Stimulated activated CD8-positive, alpha-beta memory T cell treated with anti-CD3 and anti-CD28 coated beads, Interleukin-15, amount 100 ng/mL, for 4 hours (primary cell): ENCODE results near the gene ZNF646.

Experiments
- DNase-seq, 2 donors: peaks; one replicate each; pipeline ENCODE4 v3.0.0-alpha.2; 2020; ENCODE audit warnings: low read depth in 2 of 2

ZNF646 gene

DNA sequence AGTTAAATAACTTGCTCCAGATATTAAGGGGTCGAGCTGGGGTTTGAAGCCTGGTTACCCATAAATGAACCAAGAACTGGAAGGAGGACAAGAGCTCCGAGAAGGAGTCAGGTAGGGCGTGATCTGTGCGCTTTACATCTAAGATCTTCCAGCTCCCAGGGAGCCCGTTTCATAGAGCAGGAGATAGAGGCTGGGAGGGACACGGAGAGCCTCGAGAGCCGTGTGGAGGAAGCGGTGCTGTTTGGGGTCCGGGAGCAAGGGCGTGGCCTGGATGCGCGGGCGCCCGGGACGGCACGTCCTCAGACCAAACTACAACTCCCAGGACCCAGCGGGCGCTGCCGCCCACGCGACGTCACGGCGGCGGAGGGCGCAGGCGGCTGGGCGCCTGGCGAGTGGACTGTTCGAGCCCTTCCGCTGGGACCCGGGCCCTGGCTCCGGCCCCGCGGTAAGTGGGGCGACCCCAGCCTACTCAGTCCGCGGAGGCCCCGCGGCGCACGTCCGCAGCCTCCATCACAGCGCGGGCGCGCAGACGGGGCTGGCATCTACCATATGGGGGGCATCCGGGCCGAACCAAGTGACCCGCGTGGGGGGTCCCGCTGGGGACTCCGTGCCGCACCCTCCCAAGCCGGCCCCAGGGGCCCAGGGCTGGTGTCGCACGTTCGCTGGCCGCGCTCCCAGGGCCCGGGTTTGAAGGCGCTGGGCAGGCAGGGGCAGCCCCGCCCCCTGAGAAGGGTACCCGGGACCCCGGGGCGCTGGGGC, 34.0 kb downstream of the ZNF646 start, which contains the start of gene BCKDK:
TSS of gene BCKDK (plus strand) at position 352 of the 759 bp plus-strand sequence. CDS start 838 bp downstream, outside the sequence.
- peak; percentile 32 to 49 for DNase-seq

DNA sequence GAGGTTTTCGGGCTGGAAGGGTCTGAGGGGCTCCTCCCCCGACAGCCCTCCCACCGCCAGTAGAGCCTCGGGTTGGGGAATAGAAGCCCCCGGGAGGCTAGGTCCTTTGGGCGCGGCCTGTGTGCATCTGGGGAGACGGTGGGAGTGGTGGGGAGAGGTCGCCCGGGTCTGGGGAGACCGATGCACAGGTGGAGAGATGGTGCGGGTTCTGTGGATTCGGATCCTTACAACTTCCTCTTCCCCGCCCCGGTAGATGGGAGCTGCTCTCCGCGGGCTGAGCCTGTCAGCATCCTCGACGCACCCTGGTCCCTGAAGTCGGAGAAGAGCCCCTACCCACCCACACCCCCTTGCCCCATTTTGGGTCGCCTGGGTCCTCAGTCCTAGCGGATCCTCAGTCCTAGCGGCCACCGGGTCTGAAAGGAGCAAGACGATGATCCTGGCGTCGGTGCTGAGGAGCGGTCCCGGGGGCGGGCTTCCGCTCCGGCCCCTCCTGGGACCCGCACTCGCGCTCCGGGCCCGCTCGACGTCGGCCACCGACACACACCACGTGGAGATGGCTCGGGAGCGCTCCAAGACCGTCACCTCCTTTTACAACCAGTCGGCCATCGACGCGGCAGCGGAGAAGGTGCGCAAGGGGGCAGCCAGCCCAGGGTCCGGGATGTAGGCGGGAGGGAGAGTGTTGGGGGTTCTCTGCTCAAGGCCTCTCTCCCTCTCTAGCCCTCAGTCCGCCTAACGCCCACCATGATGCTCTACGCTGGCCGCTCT, 34.8 kb downstream of the ZNF646 start:
- no peak for DNase-seq

- no peak for DNase-seq
These were observed 35.4 kb downstream of the ZNF646 start for GRCh38 chr16:31109622-31110021.

- no peak for DNase-seq
These were observed 36.1 kb downstream of the ZNF646 start for GRCh38 chr16:31110106-31111034.

DNA sequence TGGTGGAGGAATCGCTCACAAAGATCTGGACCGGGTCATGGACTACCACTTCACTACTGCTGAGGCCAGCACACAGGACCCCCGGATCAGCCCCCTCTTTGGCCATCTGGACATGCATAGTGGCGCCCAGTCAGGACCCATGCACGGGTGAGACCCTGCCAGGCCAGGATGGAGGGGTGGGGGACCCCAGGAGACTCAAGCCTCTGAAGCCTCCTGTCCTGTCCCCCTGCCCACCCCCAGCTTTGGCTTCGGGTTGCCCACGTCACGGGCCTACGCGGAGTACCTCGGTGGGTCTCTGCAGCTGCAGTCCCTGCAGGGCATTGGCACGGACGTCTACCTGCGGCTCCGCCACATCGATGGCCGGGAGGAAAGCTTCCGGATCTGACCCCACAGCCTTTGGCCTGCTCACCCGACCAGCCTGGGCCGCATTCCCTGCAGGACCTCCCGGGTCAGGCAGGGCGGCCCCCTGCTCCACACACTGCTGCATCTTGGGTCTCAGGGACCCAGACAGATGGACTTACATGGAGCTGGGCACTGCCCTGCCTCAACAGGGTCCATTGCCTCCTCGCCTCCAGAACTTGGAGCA, 37.8 kb downstream of the ZNF646 start:
- no peak for DNase-seq

GRCh38 chr16:31112711-31113110, 38.5 kb downstream of the ZNF646 start:
- DNase-seq, result no peak

DNA sequence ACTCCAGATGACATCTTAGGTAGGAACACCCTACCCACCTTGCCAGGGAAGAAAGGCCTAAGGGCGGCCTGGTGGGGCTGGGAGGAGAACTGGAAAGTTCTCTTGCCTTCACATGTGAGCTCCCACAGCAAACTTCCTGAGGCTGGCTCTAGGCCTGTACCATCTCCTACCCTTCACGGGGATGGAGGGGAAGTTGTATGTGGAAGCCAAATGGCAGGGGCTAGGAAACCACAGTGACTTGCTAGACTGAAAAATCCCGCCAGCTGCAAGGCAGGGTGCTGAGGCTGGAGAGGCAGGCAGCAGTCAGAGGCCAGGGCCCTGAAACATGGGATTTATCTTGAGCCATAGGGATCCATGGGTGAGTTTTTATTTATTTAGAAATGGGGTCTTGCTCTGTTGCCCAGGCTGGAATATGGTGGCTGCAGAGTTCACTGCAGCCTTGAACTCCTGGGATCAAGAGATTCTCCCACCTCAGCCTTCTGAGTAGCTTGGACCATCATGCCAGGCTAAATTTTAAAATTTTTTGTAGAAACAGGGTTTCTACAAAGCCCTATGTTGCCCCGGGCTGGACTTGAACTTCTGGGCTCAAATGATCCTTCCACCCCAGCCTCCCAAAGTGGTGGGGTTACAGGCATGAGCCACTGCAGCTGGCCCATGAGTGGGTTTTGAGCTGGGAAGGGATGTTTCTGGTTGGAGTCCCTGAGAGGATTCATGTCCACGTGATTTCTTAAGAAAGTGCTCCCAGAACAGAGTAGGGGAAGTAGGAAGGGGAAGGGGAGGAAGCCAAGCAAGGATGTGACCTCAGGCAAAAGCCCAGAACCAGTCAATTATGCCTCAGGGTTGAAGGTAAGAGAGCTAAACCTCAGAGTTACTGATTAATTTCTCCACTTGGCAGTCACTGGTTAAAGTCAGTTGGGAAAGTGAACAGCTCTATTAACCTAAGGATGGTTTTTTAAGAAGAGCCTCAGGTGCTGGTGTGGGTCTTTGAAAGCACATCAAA, 39.2 kb downstream of the ZNF646 start:
- DNase-seq, result no peak

- DNase-seq, result no peak
These were observed 40.2 kb downstream of the ZNF646 start for GRCh38 chr16:31114468-31114867.

DNA sequence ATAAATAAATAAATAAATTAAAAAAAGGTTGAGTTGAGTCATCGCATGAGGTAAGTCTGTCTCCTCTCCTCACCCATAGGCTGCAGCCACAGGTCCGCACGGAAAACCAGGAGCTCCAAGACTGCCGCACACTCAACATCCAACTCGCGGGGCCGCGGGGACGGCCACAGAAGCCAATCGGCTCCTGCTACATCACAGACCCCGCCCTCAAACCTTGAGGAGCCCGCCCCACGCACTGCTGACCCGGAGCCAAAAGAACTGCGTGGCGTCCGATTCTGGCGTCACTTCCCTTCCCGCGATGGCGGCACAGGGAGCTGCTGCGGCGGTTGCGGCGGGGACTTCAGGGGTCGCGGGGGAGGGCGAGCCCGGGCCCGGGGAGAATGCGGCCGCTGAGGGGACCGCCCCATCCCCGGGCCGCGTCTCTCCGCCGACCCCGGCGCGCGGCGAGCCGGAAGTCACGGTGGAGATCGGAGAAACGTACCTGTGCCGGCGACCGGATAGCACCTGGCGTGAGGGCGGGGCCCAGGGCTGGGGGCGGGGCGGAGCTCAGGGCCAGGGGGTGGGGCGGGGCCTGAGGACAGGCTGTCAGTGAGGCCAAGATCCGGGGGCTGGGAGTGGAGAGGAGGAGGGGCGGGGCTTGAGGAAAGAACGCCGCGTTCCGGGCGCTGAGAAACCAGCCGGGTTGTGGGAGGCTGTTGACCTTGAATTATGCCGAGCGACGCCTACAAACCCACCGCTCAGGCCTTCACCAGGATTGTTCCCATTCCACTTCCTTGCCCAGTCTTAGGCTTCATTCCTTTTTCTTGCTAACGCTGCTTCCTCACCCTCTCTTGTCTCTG, 43.4 kb downstream of the ZNF646 start, which contains the start of gene KAT8:
TSS of gene KAT8 (plus strand) at position 281 of the 839 bp plus-strand sequence. CDS start at position 299, 18 bp downstream.
- peak; percentile 93 to 97 for DNase-seq

DNA sequence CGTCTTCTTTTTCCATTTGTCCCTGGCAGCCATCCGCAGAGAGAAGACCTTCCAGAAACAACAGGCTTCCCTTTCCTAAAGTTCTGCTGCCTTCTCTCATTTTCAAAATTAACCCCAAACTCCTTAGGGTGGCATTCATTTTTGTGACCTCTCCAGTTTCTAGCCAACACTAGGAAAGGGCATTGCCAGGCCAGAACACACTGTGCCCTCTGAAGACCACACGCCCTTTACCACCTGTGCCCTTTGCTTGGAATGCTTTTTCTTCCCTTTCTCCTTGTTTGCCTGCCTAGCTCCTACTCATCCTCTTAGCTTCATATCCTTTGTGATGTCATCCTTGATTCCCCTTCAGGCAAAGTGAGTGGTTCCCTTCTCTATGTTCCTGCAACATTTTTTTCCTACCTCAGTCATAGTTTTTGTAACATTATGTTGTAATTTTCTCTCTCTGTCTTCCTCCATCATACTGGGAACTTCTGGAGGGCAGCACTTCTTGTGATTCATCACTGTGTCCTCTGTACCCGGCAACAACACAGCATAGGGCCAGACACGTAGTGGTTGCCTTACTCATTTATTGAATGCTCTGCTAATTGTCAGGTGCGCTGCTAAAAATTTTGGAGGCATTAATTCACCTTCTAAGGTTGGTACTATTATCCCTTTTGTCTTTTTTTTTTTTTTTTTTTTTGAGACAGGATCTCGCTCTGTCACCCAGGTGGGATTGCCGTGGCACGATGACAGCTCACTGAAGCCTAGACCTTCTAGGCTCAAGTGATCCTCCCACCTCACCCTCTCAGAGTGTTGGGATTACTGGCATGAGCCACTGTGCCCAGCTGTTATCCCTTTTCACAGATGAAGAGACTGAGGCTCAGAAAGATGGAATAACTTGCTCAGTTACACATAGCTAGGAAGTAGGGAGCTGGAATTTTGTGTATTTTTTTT, 44.3 kb downstream of the ZNF646 start:
- DNase-seq, result no peak

DNA sequence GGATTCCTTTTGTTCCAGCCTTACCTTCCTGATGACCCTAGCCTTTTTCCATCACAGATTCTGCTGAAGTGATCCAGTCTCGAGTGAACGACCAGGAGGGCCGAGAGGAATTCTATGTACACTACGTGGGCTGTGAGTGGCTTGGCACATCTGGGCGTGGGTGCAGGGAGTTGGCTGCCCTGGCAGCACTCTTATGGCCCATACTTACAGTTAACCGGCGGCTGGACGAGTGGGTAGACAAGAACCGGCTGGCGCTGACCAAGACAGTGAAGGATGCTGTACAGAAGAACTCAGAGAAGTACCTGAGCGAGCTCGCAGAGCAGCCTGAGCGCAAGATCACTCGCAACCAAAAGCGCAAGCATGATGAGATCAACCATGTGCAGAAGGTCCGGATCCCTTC, 45.9 kb downstream of the ZNF646 start:
- DNase-seq, result no peak

- DNase-seq, result no peak
These were observed 51.6 kb downstream of the ZNF646 start for GRCh38 chr16:31125844-31126243.

DNA sequence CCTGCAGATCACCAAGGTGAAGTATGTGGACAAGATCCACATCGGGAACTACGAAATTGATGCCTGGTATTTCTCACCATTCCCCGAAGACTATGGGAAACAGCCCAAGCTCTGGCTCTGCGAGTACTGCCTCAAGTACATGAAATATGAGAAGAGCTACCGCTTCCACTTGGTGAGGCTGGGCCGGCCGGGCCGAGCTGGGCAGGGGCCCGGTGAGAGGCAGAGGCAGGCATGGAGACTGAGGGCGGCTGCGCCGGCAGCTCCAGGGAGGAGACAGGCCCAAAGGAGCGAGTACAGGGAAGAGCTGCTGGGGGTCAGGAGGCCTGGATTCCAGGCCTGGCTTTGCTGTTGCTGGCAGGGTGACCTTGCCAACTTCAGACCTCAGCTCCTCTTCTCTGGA, 53.0 kb downstream of the ZNF646 start:
- no peak for DNase-seq

- no peak for DNase-seq
These were observed 54.7 kb downstream of the ZNF646 start for GRCh38 chr16:31128711-31129567.

DNA sequence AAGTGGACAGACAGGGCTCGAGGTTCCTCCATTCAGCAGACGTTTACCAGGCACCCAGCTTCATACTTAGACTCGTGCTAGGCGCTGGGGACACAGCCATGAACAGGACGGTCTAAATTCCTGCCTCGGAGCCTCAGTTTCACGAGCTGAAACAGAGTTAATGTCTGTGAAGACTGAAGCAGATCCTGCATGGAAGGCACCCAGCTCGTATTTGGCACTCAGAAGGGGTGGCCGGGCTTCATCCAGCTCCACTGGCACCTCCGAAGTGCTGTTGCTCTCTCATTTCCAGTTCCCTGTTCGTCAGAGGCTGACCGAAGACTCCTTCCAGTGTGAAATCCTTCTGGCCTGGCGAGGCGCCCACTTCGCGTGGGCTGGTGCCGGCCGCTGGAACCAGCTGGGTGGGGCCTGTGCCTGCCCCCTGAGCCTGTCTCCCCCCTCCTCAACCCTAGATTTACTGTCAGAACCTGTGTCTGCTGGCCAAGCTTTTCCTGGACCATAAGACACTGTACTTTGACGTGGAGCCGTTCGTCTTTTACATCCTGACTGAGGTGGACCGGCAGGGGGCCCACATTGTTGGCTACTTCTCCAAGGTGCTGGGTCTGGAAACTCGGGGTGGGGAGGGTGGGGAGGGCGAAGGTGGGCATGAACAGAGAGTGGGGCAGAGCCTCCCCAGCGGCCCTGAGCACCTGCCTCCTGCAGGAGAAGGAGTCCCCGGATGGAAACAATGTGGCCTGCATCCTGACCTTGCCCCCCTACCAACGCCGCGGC, 55.5 kb downstream of the ZNF646 start:
- no peak for DNase-seq

DNA sequence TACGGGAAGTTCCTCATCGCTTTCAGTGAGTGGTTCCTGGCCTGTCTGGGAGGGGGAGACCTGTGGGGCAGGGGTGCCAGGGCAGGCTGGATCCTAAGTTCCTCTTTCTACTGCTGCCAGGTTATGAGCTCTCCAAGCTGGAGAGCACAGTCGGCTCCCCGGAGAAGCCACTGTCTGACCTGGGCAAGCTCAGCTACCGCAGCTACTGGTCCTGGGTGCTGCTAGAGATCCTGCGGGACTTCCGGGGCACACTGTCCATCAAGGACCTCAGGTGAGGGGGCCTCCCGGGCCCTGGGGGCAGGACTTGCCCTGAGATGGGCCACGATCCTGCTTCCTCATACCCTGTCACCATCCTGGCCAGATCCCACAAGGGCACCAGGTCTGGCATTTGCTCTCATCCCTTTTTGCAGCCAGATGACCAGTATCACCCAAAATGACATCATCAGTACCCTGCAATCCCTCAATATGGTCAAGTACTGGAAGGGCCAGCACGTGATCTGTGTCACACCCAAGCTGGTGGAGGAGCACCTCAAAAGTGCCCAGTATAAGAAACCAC, 56.2 kb downstream of the ZNF646 start:
- no peak for DNase-seq
